Naive thymus-derived CD4-positive, alpha-beta T cell (primary cell): ENCODE measurements around the gene MCC. TPM values are rescaled to one million over a fixed set of nuclear protein-coding genes. Genes with fewer than 3 reads are reported as not detected.

Experiments
- ATAC-seq: fragments of 150-1000 bp; cut with Tn5 transposase; 2 replicates; pipeline ENCODE4 v1.10.0; 2021; ENCODE audit warnings: mild to moderate bottlenecking, moderate library complexity
- CTCF ChIA-PET: fragments of 350-600 bp; sonication (Branson Sonifier 250); formaldehyde crosslinking; loops from one replicate; lab custom pipeline; 2021; ENCODE audit warnings: antibody characterized with exemption; lab: Charles Lee
- POLR2A ChIA-PET: fragments of 350-600 bp; sonication (Branson Sonifier 250); formaldehyde crosslinking; loops from one replicate; lab custom pipeline; 2021; ENCODE audit warnings: antibody characterized with exemption, inconsistent platforms; lab: Charles Lee
- DNase-seq, 9 donors: peaks; one replicate each; pipeline versions ENCODE4 v3.0.0 to v3.0.0-alpha.2; 2020 to 2022; ENCODE audit warnings: mixed read lengths in 1 of 9
- H3K27ac ChIP-seq: one replicate; pipeline ENCODE4 v1.7.0; 2013; ENCODE audit warnings: mild to moderate bottlenecking, low read depth, low read length, moderate library complexity
- H3K27me3 ChIP-seq, 2 donors: one replicate each; pipeline ENCODE4 v1.7.0; 2013; ENCODE audit warnings: low read length in 2 of 2, mild to moderate bottlenecking in 2 of 2, moderate library complexity in 2 of 2; ENCODE audit not compliant: control insufficient read depth in 2 of 2, insufficient read depth in 2 of 2
- H3K36me3 ChIP-seq, 3 experiments: 1 replicate in 2 of 3; 2 replicates in 1 of 3; pipeline ENCODE4 v1.7.0; 2013; ENCODE audit warnings: low read length in 3 of 3, mild to moderate bottlenecking in 3 of 3, moderate library complexity in 1 of 3; ENCODE audit not compliant: insufficient read depth in 3 of 3, control insufficient read depth in 2 of 3
- H3K4me1 ChIP-seq, 2 donors: one replicate each; pipeline ENCODE4 v1.7.0; 2013; ENCODE audit warnings: low read length in 2 of 2, mild to moderate bottlenecking in 2 of 2, moderate library complexity in 1 of 2; ENCODE audit not compliant: control insufficient read depth in 2 of 2, insufficient read depth in 2 of 2
- H3K4me3 ChIP-seq: 2 replicates; pipeline ENCODE4 v1.7.0; 2013; ENCODE audit warnings: mild to moderate bottlenecking, low read length
- H3K9me3 ChIP-seq, 3 experiments: 1 replicate in 2 of 3; 2 replicates in 1 of 3; pipeline ENCODE4 v1.7.0; 2013; ENCODE audit warnings: low read length in 3 of 3; ENCODE audit not compliant: control insufficient read depth in 2 of 3
- H3K27ac Mint-ChIP-seq, 9 donors: one replicate each; pipeline ENCODE4 v1.8.0; 2020 to 2022; ENCODE audit warnings: mixed read lengths in 9 of 9, mild to moderate bottlenecking in 8 of 9, moderate library complexity in 5 of 9, inconsistent platforms in 2 of 9
- H3K27me3 Mint-ChIP-seq, 5 donors: one replicate each; pipeline ENCODE4 v1.8.0; 2021 to 2022; ENCODE audit warnings: mixed read lengths in 5 of 5, mild to moderate bottlenecking in 1 of 5
- H3K36me3 Mint-ChIP-seq, 5 donors: one replicate each; pipeline ENCODE4 v1.8.0; 2020 to 2022; ENCODE audit warnings: mixed read lengths in 5 of 5, mild to moderate bottlenecking in 3 of 5, inconsistent platforms in 1 of 5
- H3K4me1 Mint-ChIP-seq, 7 donors: one replicate each; pipeline ENCODE4 v1.8.0; 2020 to 2022; ENCODE audit warnings: mixed read lengths in 7 of 7, mild to moderate bottlenecking in 3 of 7, inconsistent platforms in 1 of 7
- H3K4me3 Mint-ChIP-seq, 10 donors: one replicate each; pipeline ENCODE4 v1.8.0; 2020 to 2022; ENCODE audit warnings: mild to moderate bottlenecking in 10 of 10, mixed read lengths in 10 of 10, moderate library complexity in 6 of 10, inconsistent platforms in 2 of 10
- H3K9me3 Mint-ChIP-seq, 11 donors: one replicate each; pipeline ENCODE4 v1.8.0; 2020 to 2022; ENCODE audit warnings: mixed read lengths in 11 of 11, mild to moderate bottlenecking in 4 of 11, inconsistent platforms in 1 of 11, moderate library complexity in 1 of 11
- intact Hi-C, 2 donors: fragments of 100-400 bp; cut with micrococcal nuclease; formaldehyde crosslinking; loops; one replicate each; pipeline ENCODE4 v1.15.1; 2023
- polyA plus RNA-seq, 2 donors: library from polyadenylated mRNA; unstranded; fragments of 300-500 nt; fragmentation: Illumina TruSeq; gene quantifications; one replicate each; pipeline ENCODE4 v1.2.3, GENCODE V29; 2021
- total RNA-seq, 6 experiments: library from RNA in 5 of 6; stranded (reverse) in 5 of 6; gene quantifications; 1 replicate in 5 of 6; 2 replicates in 1 of 6; pipeline ENCODE4 v1.2.3 and lab custom pipeline; 2021 to 2026

MCC gene
- total and polyA plus RNA-seq, 7 experiments from 2014 or later = 0.56 to 3.0 (median 0.89) TPM

DNA sequence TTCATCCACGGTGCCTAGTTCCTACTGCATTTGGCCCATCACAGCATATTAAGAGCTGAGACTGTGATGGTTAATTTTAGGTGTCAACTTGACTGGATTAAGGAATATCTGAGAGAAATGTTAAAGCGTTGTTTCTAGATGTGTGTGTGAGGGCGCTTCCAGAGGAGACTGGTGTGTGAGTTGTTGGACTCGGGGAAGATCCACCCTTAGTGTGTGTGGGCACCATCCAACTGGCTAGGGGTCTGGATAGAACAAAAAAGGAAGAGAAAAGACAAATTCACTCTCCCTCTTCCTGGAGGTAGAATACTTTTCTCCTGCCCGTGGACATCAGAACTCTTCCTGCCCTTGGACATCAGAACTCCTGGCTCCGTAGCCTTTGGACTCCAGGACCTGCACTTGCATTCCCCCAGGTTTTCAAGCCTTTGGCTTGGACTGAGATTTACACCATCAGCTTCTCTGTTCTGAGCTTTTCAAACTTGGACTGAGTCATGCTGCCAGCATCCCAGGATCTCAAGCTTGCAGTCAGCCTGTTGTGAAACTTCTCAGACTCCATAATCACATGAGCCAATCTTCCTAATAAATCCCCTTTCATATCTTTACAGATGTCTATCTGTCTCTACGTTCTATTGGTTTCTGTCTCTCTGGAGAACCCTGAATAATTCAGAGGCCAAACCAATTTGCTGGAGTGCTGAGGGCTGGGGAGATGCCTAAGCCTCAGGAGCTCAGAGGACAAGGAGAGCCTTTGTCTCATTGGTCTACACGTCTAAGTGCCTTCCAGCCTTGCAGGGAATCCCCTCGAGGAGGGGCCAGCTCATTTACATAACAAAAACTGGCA is 347.2 kb downstream of the MCC start:
- CTCF ChIA-PET = interaction anchor here (0.6 kb wide), 1 partner anchor 16 kb away, joined by 3 read pairs; no protein-coding TSS in a partner anchor
- intact Hi-C loops = no loop called here
- Histone ChIP-seq H3K4me3 (no peak overlapping the region), H3K9me3 (no peaks in the 10 kb centered on the region), H3K27ac (no peak overlapping the region), H3K27me3 (no peaks in the 10 kb centered on the region), H3K4me1 (no peaks in the 10 kb centered on the region), H3K36me3 (no peaks in the 10 kb centered on the region)
- Mint-ChIP-seq H3K27ac (no peak overlapping the region), H3K36me3 (peaks cover 0 to 16% (median 0%) of the 10 kb centered on the region in 5 donors), H3K4me1 (peaks cover 0 to under 1% (median 0%) of the 10 kb centered on the region in 7 donors), H3K4me3 (no peak overlapping the region), H3K9me3 (peaks cover 0 to 3% (median 0%) of the 10 kb centered on the region in 11 donors), H3K27me3 (peaks cover 0 to 10% (median 5%) of the 10 kb centered on the region in 5 donors)
- DNase-seq (no peak), ATAC-seq (no peak)
- POLR2A ChIA-PET = no interaction called here

DNA sequence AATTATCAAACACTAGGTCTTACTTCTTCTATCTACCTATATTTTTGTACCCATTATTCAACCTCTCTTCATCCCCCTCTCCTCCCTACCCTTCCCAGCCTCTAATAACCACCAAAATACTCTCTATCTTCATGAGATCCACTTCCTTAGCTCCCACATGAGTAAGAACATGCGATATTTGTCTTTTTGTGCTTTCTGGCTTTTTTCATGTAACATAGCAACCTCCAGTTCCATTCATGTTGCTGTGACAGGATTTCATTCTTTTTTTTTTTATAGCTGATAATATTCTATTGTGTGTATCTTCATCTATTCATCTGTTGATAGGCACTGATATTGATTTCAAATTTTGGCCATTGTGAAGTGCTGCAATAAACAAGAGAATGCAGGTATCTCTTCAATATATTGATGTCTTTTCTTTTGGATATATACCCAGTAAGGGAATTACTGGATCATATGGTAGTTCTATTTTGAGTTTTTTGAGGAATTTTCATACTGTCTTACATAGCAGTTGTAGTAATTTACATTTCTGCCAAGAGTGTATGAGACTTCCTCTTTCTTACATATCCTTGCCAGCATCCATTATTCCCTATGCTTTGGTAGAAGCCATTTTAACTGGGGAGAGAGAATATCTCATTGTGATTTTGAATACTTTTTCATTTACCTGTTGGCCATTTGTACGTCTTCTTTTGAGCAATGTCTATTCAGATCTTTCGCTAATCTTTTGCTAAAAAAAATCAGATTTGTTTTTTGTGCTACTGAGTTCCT is 354.9 kb downstream of the MCC start:
- intact Hi-C loops = no loop called here
- H3K27me3 ChIP-seq = no peaks in the 10 kb centered on the region
- H3K4me1 ChIP-seq = no peaks in the 10 kb centered on the region
- no peaks in the 10 kb centered on the region for H3K36me3 ChIP-seq
- POLR2A ChIA-PET = no interaction called here
- CTCF ChIA-PET = no interaction called here
- H3K27ac Mint-ChIP-seq = no peak overlapping the region
- no peaks in the 10 kb centered on the region for H3K4me1 Mint-ChIP-seq
- H3K9me3 Mint-ChIP-seq = peaks cover 0 to 6% (median 0%) of the 10 kb centered on the region in 11 donors
- no peak overlapping the region for H3K4me3 Mint-ChIP-seq
- H3K9me3 ChIP-seq = no peaks in the 10 kb centered on the region
- H3K36me3 Mint-ChIP-seq = peaks cover 0 to 16% (median 0%) of the 10 kb centered on the region in 5 donors
- ATAC-seq (no peak), DNase-seq (no peak)
- H3K27ac ChIP-seq = no peak overlapping the region
- no peak overlapping the region for H3K4me3 ChIP-seq
- no peaks in the 10 kb centered on the region for H3K27me3 Mint-ChIP-seq

GRCh38 chr5:113132564-113132963 is 355.7 kb downstream of the MCC start:
- Mint-ChIP-seq H3K27me3 (peaks cover 0 to 3% (median 0%) of the 10 kb centered on the region in 5 donors), H3K4me1 (no peaks in the 10 kb centered on the region), H3K36me3 (peaks cover 0 to 16% (median 0%) of the 10 kb centered on the region in 5 donors), H3K27ac (no peak overlapping the region), H3K4me3 (no peak overlapping the region), H3K9me3 (peaks cover 0 to 9% (median 0%) of the 10 kb centered on the region in 11 donors)
- ChIA-PET CTCF (no interaction called here), POLR2A (no interaction called here)
- Histone ChIP-seq H3K4me1 (no peaks in the 10 kb centered on the region), H3K4me3 (no peak overlapping the region), H3K27me3 (no peaks in the 10 kb centered on the region), H3K9me3 (no peaks in the 10 kb centered on the region), H3K36me3 (no peaks in the 10 kb centered on the region), H3K27ac (no peak overlapping the region)
- no peak for DNase-seq
- intact Hi-C loops = no loop called here
- no peak for ATAC-seq

DNA sequence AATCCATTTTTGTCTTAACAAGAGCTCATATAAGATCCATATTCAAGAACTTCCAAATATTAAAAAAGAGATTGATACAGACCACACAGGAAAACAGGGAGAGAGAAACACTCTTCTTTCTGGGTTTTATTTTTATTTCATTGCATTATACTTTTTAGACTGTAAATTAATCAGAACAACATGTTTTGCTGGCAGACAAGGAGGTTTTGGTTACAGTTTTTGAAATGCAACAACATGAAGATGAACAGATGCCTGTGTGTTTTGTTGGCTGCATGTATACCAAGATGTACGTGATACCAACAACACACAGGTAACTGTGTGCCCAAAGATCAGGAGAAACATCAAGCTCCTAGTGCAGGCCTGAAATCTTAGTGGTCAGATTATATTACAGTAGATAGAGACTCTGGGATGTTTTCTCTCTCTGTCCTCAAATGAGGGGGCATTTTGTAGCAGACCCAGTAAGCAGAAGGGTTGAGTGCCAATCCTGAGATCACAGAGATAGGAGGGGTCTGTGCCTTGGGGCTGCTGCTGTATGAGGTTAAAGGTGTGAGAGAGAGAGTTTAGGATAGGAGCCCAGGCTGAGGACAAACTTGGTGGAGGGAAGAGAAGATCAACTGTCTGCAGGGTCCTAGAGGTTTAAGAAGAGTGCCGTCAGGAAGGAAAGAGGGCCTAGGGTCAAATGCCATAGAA is 359.5 kb downstream of the MCC start:
- Mint-ChIP-seq H3K27ac (no peak overlapping the region), H3K27me3 (peaks cover 0 to 10% (median 0%) of the 10 kb centered on the region in 5 donors), H3K4me1 (no peaks in the 10 kb centered on the region), H3K9me3 (peaks cover 0 to 13% (median 4%) of the 10 kb centered on the region in 11 donors), H3K36me3 (peaks cover 0 to 16% (median 0%) of the 10 kb centered on the region in 5 donors), H3K4me3 (no peak overlapping the region)
- Histone ChIP-seq H3K4me3 (no peak overlapping the region), H3K4me1 (no peaks in the 10 kb centered on the region), H3K9me3 (no peaks in the 10 kb centered on the region), H3K27me3 (no peaks in the 10 kb centered on the region), H3K36me3 (no peaks in the 10 kb centered on the region), H3K27ac (no peak overlapping the region)
- intact Hi-C loops = no loop called here
- ChIA-PET CTCF (interaction anchor here (0.7 kb wide), 1 partner anchor 67 kb away, joined by 3 read pairs; no protein-coding TSS in a partner anchor), POLR2A (no interaction called here)
- ATAC-seq = no peak
- no peak for DNase-seq

DNA sequence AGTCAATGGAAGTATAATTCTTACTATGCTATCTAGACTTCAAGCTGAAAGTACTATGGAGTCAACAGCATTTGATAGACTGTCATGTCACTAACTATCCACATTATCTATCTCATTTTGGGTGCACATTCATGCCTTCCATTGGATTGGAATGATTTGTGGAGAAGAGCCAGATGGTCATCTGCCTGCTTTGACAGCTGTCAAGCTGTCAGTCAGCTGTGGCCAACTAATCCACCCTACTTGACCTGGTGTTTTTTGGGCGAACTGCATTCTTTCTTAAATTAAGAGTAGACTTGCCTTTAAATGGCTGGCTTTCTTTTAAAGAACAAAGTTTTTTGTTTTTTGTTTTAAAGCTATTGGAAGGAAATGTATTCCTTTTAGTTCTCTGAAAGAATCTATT is 360.2 kb downstream of the MCC start:
- Histone ChIP-seq H3K4me3 (no peak overlapping the region), H3K36me3 (no peaks in the 10 kb centered on the region), H3K4me1 (no peaks in the 10 kb centered on the region), H3K9me3 (no peaks in the 10 kb centered on the region), H3K27me3 (no peaks in the 10 kb centered on the region), H3K27ac (no peak overlapping the region)
- intact Hi-C loops = no loop called here
- CTCF ChIA-PET = no interaction called here
- Mint-ChIP-seq H3K4me3 (no peak overlapping the region), H3K36me3 (peaks cover 0 to 13% (median 0%) of the 10 kb centered on the region in 5 donors), H3K9me3 (peaks cover 0 to 13% (median 4%) of the 10 kb centered on the region in 11 donors), H3K27me3 (peaks cover 0 to 14% (median 0%) of the 10 kb centered on the region in 5 donors), H3K4me1 (no peaks in the 10 kb centered on the region), H3K27ac (no peak overlapping the region)
- POLR2A ChIA-PET = no interaction called here
- DNase-seq (no peak), ATAC-seq (no peak)

- Mint-ChIP-seq H3K4me3 (no peak overlapping the region), H3K27ac (no peak overlapping the region), H3K36me3 (peaks cover 0 to 13% (median 0%) of the 10 kb centered on the region in 5 donors), H3K4me1 (no peaks in the 10 kb centered on the region), H3K27me3 (peaks cover 0 to 14% (median 0%) of the 10 kb centered on the region in 5 donors), H3K9me3 (peaks cover 0 to 13% (median 4%) of the 10 kb centered on the region in 11 donors)
- H3K27ac ChIP-seq = no peak overlapping the region
- CTCF ChIA-PET = no interaction called here
- no peaks in the 10 kb centered on the region for H3K4me1 ChIP-seq
- H3K27me3 ChIP-seq = no peaks in the 10 kb centered on the region
- intact Hi-C loops = no loop called here
- DNase-seq (no peak), ATAC-seq (no peak)
- POLR2A ChIA-PET = no interaction called here
- no peaks in the 10 kb centered on the region for H3K9me3 ChIP-seq
- no peaks in the 10 kb centered on the region for H3K36me3 ChIP-seq
- no peak overlapping the region for H3K4me3 ChIP-seq
Measured at GRCh38 chr5:113127021-113127420, 361.2 kb downstream of the MCC start.
